GM19239 (cell line): ENCODE results near the gene ADCY5.
"Not testable (repeated sequence)": the region's sequence is repeated elsewhere in the genome, so short reads cannot be mapped to it uniquely, and the experiment has no call there.

ENCODE experiments used
- DNase-seq: peaks from one replicate; pipeline ENCODE4 v3.0.0; 2011; ENCODE audit warnings: low spot score; ENCODE audit not compliant: insufficient read length
- FAIRE-seq: peaks from 2 replicates; lab custom pipeline; 2011; peaks lifted over from hg19 to GRCh38; lab: Jason Lieb, UNC

The ADCY5 gene

DNA sequence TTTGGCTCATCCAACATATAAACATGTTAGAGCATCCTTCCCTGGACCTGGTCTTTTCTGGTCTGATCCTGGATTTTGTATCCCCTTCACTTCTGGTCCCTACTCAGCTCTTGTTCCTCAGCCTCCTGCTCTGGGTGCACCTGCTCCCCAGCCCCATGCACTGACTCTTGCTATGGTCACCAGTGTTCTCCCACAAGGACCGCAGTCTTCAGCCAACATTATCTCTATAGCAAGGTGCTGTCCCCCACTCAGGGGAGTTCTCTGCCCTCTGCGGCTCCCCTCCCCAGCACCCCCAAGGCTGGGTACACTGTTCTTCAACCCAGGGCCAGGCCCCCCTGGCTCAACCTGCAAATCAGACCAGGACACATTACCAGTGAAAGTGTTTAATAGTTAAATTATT is 167.0 kb downstream of the ADCY5 start:
- FAIRE-seq (no peak), DNase-seq (no peak)

DNA sequence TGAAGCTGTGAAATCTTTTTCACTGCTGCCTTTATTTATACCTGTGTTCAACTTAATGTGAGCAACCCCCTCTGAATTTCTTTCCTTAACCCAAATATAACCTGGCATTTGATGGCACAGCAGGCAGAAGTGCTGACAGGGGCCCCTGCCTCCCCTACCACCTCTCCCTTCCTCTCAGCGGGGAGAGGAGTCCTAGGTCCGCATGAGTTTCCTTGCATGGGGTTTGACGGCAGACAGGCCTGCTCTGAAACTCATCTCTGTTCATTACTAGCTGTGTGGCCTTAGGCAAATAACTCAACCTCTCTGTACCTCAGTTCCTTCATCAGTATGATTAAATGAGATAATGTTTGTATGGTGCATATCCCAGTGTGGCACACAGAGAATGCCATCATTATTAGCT is 167.5 kb downstream of the ADCY5 start:
- DNase-seq (no peak), FAIRE-seq (no peak)

DNA sequence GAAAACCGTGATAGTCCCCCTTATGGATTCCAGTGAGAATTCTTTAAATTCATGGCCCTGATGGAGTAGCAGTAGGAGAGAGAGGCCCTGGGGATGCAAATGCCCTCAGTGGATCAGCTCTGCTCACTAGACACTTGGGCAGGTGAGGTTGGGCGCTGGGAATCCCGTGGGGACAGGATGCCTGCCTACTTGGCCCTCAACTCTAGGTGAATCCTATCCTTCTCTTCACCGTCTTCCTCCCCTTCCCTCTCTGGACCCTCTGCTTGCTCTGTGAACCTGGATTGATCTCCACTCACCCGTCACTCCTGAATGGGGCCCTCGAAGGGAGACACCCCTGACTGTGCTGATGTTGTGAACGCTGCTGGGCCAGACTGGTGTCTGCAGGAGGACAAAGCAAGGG is 169.8 kb downstream of the ADCY5 start:
- FAIRE-seq (no peak), DNase-seq (no peak)

DNA sequence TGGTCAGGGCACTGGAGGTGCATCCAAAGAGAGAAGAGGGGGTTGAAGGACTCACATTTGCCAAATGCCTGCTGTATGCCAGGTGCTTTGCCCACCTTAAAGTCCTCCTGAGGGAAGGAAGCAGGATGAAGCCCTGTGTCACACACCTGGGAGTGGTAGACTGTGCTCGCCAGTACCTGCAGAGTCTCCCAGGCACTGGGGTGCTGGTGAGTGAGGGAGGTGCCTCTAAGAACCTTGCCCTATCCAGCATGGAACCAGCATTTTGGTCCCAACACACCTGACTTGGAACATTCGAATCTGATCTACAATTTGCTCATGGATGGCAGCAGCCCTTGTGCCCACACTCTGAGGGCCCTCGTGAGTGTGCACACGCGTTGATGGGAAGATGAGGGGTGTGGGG is 170.4 kb downstream of the ADCY5 start:
- FAIRE-seq = no peak

DNA sequence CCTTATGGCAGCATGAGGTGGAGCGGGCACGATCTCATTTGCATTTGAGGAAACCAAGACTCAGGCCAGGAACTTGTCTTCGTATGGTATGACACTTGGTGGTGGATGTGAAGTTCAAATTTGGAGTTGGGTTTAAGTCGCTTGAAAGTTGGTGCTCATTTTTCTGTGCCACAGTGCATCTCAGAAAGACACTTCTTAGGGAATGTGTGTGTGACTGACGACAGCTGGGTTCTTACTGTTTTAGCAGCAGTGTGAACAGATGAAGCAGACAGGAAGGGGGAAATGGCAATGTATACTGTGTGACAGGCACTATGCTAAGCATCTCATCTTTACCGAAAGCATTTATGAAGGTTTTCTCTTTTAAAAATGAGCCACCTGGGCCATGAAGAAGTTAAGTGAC is 171.8 kb downstream of the ADCY5 start:
- DNase-seq = no peak
- no peak for FAIRE-seq

More for the DNA sequence above, 170.4 kb downstream of the ADCY5 start:
- DNase-seq = no peak

DNA sequence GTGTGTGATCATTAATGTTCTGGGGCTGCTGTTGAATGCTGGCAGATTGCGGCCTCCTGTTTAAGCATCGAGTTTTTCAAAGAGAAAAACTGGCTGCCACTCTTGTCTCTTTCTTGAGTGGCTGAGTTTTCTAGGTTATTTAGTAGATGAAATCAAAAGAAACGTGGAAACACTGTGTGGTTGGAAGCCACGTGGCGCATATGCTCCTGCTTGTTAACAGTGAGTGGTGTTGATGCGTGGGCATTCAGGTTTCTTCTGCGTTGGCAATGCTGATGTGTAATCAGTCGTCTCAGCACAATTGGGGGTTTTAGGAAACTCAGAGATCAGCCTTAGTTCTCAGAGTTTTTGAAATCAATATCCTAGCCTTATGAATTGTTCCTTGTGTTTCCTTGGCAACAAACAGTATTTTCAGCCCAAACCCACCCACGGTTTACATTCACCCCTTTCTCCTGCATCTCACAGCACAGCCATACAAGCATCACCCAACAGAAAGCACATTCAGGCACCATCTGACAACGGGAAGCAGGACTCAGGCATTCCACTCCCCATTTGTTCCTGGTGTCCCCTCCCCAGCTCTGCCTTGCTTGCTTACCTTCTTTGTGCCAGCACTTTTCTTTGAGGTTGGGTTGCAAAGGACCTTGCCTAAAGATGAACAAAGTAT is 172.4 kb downstream of the ADCY5 start:
- DNase-seq (no peak), FAIRE-seq (no peak)

DNA sequence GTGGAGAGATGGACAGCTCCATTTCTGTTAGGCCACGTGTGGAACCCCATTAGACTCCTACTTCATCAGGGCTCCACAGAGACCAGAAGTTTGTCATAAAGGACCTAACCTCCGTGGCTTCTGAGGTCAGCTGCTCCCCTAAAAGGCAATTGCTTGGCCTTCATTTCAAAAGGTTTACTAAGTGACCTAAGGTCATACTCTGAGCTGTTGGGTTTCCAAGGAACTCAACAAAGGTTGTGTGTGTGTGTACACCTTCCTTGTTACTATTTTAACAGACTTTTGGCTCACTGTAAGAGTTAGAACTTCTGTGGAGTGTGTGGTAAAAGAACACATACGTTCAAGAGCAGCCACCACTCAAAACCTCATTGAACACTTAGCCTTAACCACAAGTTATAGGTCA is 173.2 kb downstream of the ADCY5 start:
- DNase-seq (no peak), FAIRE-seq (no peak)

DNA sequence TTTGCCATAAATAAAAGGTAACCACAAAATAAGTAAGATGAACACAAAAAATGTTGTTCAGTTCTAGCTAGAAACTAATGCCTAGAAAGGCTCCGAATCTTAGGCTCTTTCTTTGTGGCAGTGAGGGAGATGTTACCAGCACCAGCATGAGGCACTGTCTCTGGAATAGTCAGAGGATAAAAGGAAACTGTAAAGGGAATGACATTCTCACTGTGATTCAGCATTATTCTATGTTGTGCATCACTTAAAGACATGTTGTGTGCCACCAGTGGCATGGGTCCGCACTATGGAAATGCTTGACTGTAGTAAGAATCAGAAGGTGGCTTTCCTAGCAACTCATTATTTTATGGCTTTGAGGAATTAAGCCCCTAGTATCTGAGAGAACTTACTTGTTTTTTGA is 176.3 kb downstream of the ADCY5 start:
- DNase-seq = no peak
- no peak for FAIRE-seq

DNA sequence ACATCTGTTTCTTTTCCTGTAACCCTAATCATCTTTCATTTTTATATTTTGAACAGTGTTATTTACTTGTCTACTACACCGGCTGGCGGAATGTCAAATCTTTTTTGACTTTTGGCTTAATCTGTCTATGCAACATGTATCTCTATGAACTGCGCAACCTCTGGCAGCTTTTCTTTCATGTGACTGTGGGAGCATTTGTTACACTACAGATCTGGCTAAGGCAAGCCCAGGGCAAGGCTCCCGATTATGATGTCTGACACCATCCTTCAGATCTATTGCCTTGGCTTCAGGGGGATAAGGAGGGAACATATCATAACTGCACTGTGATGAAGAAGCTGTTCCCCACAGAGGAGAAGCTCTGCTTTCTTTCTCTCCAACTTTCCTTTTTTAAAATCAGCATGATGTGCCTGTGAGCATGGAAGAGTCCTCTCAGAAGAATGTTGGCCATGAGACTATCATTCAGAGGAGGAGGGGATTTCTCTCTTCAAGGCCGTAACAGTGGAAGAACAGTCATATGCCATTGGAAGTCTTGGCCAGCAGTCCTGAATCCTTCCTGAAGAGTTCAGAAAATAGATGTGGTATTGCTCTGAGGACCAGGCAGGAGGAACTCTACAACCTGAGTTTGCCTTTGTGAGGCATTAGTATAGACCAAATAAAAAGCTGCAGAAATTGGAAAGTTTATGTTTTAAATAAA is 177.3 kb downstream of the ADCY5 start:
- DNase-seq (no peak), FAIRE-seq (no peak)

DNA sequence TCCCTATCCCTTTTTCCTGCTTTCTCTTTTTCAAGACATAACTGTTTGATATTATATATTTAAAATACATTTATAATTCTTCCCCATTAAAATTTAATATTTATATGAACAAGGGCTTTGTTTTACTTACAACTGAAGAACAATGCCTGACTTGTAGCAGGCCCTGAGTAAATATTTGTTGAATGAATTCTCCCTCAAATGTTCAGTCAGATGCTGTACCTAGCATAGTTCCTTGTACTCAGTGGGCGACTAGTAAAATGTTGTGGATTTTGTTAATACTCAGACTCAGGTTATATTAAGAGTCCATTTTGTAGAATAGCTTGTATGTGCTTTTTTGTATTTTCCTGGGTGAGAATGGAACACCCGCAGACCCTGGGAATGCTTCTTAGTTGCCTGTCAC is 178.1 kb downstream of the ADCY5 start:
- FAIRE-seq (no peak), DNase-seq (no peak)

DNA sequence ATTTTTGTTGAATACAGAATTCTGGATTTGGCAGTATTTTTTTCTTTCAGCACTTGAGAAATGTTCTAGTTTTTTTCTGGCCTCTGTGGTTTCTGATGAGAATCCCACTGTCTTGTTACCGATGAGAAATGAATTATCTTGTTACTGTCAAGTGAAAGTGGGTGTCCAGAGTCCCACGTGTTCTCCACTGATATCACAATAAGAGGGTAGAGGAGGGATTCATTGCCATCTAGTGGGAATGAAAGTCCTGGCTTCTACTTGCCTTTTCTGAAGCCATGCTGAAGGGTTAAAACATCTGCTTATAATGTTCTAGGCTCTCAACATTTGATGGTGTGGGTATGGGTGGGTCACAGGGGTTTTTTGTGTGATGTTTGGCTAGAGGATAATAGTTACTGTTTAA is 181.1 kb downstream of the ADCY5 start:
- DNase-seq = no peak
- FAIRE-seq = no peak

DNA sequence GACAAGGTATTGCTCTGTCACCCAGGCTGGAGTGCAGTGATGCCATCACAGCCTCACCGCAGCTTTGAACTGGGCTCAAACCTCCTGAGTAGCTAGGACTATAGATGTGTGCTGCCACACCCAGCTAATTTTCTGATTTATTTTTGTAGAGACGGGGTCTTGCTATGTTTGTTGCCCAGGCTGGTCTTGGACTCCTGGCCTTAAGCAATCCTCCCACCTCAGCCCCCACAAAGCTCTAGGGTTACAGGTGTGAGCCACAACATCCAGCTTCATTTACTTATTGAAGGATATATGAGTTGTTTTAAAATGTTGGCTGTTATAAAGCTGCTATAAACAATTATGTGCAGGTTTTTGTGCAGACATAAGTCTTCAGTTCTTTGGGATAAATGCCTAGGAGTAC is 184.9 kb downstream of the ADCY5 start:
- DNase-seq (no peak), FAIRE-seq (no peak)

DNA sequence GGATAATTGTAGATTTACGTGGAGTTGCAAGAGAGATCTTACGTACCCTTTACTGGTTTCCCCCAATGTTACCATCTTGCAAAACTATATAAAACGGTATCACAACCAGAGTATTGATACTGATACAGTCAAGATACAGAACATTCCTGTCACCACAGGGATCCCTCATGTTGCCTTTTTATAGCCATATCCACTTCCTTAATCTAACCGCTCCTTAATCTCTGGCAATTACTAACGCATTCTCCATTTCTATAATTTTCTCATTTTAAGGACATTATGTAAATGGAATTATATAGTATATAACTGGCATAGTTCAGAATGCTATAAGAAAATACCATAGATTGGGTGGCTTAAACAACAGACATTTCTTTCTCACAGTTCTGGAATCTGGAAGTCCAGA is 186.0 kb downstream of the ADCY5 start:
- no peak for FAIRE-seq
- no peak for DNase-seq

DNA sequence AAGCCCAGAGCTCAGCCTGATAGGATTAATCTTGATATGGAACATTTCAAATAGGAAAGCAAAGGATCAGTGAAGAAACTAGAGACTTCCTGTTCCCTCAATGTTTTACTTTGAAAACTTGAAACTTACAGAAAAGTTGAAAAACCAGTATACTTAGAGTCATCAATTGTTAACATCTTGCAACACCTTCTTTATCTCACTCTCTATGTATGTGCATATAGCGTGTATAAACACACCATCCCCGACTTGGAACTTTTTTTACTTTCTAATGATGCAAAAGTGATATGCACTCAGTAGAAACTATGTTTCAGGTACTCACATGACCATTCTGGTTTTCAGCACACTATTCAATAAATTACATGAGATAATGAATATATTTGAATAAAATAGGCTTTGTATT is 186.7 kb downstream of the ADCY5 start:
- FAIRE-seq = no peak
- no peak for DNase-seq

DNA sequence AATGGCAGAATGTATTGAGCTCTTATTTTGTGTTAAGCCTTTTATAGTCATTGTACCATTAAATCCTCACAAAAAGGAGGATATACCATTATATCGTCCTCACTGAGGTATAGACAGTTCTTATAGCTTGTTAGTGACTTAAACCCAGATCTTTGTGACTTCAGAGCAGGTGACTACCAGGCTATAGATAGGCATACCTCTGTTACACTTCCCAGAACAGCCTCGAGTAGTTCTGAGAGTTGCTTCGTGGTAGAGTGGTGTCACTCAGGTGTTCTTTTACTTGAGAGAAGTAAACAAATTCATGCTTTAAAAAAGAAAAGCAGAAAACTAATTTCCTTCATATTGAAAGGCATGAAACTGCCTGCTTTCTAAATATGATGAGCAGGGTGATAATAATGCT is 187.2 kb downstream of the ADCY5 start:
- FAIRE-seq = peak; percentile 21
- no peak for DNase-seq

DNA sequence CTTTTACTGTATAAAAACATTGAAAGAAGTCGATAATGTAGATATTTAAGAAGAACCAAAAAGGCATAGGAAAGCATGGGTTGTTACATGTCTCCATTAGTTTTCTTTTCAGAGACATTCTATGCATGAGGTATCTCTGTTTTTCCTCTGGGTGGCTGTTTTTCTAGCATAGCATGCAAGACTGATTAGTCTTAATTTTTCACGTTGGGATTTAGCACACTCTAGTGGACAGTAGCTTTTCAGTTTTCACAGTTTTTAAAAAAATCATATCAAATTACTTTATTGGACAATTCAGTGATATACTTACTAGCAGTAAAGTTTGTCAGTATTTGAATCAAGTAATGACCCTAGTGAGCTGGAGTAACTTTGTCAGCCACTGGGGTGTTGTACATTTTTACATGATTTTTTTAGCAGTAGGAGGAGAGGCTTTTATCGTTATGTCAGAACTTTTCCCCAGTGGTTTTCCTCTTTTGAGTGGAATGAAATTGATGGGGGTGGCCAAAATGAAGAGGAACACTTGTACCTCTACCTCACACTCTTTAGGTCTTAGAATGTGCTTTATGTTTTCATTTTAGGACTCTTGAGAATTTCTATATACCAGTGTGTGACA is 190.0 kb downstream of the ADCY5 start:
- FAIRE-seq = peak; percentile 55
- DNase-seq = no peak

DNA sequence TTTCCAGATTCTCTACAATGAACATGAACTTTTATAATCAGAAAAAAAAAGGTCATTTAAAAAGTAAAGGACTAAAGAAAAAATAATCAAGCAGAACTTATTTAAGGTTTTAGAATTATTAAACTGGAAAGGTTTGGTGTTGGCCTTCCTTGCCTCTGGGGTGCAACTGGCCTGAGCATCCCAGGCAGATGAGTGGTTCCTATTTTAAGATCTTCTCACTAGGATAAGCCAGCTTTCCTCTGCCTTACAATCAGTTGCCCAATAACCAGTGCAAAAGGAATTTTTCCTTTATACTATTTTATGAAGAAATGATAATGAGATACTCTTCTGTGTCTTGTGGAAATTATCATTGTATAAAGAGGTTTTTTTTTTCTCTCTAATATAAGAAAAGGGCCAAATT is 190.5 kb downstream of the ADCY5 start:
- no peak for DNase-seq
- peak; percentile 33 for FAIRE-seq

DNA sequence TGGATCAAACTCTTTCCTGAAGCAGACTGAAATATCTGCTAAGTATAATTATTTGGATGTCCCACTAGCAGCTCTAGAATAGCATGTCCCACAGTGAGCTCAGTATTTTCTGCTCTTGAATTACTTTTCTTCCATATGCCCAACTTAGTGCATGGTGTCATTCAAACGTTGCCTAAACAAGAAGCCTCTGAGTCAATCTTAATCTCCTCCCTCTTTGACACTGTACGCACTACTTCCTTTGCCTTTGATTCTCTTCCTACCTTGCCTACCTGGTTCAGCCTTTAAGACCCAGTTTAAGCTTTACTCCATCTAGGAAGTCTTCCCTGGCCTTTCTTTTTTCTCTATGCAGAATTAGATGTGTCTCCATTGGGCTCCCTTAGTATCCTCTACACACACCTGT is 192.6 kb downstream of the ADCY5 start:
- FAIRE-seq (no peak), DNase-seq (no peak)

DNA sequence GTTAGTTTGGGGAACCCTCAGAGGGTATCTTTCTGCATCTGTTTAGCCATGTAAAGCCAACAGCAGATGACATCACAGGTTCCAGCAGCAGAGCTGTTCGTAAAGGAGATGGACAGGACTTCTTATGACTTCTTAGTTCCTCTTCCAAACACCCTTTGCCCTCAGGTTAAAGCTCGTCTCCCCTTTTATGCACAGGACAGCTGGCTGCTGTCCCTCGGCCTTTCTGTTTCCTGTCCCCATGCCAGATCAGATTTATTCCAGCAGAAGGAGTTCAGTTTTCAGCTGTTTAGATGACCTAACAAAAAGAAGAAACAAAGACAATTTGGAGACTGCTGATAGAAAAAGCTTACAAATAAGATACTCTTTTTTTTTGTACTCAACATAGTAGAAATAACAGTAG is 202.0 kb downstream of the ADCY5 start:
- DNase-seq (no peak), FAIRE-seq (no peak)

DNA sequence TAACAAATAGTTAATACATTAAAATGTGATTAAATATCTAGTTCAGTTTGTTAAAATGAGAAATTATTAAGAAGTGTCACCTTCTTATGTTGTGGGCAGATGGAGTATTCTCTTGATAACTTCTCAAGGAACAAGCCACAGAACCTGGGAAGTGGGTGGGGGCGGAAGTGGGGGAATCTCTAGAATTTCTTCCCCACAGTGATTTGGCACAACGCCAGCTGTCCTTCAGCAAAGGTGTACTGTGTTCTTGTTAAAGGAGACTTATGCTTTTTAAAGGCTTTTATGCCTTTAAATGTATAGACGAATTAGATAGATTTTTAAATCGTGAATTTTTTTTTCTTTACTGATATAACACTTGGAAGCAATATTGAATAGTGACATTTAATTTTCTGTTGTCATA is 204.8 kb downstream of the ADCY5 start:
- no peak for FAIRE-seq
- no peak for DNase-seq

DNA sequence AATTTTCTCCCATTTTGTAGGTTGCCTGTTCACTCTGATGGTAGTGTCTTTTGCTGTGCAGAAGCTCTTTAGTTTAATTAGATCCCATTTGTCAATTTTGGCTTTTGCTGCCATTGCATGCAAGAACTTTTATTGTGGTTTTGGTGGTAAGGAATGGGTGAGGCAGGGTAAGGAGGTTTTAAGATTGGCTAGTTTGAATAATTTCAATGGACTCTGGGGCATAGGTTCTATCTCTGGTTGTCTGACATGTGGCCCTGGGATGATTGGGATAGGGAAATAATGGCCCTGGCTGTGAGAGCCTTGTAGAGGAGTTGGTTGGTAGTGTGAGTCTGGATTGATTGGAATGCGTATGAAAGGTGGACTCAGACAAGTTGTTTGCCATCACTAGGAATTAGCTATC is 209.1 kb downstream of the ADCY5 start:
- FAIRE-seq (no peak), DNase-seq (no peak)

DNA sequence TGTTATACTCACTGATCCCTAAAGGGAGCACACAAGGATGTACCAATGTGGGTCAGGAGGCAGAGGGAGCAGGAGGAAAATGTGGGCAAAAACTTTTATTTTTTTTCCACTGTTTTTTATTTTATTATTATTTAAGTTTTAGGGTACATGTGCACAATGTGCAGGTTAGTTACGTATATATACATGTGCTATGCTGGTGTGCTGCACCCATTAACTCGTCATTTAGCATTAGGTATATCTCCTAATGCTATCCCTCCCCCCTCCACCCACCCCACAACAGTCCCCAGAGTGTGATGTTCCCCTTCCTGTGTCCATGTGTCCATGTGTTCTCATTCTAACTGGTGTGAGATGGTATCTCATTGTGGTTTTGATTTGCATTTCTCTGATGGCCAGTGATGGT is 209.7 kb downstream of the ADCY5 start:
- DNase-seq, FAIRE-seq: not testable (repeated sequence)
